Bronchial epithelial cell (primary cell): ENCODE measurements around the gene ANTXR2. TPM values are rescaled to one million over a fixed set of nuclear protein-coding genes. Genes with fewer than 3 reads are reported as not detected.
A peak's percentile ranks its signal among the peaks of the same experiment; 100 is the strongest.

Experiments
- DNase-seq: peaks from one replicate; pipeline ENCODE4 v3.0.0-alpha.2; 2010; ENCODE audit warnings: low read depth
- FAIRE-seq: peaks from 2 replicates; lab custom pipeline; 2011; peaks lifted over from hg19 to GRCh38; lab: Jason Lieb, UNC
- H3K27me3 ChIP-seq: 2 replicates; pipeline ENCODE4 v1.5.1; 2011; ENCODE audit warnings: low read length; ENCODE audit not compliant: control insufficient read depth, insufficient read depth
- H3K36me3 ChIP-seq: 2 replicates; pipeline ENCODE4 v1.5.1; 2011; ENCODE audit warnings: low read length; ENCODE audit not compliant: control insufficient read depth, insufficient read depth
- H3K4me3 ChIP-seq: 2 replicates; pipeline ENCODE4 v1.5.1; 2011; ENCODE audit warnings: mild to moderate bottlenecking, low read depth, low read length, control low read depth
- CTCF ChIP-seq: IDR thresholded peaks from 2 replicates; pipeline ENCODE4 v1.5.1; 2011; ENCODE audit warnings: mild to moderate bottlenecking, moderate library complexity, low read length, control low read depth, inconsistent platforms; ENCODE audit not compliant: insufficient read depth, severe bottlenecking
- total RNA-seq: library from RNA; depleted of rRNA; stranded (reverse); fragments of >200 nt; gene quantifications from 2 replicates; pipeline ENCODE4 v1.2.1, GENCODE V29; 2014

The ANTXR2 gene
- total RNA-seq, 1 donor from 2014 or later, result 35.5 TPM

GRCh38 chr4:79920163-79920853 lies 152.7 kb downstream of the ANTXR2 start:
- DNase-seq (no peak), FAIRE-seq (no peak)
- Histone ChIP-seq H3K4me3 (no peak overlapping the region), H3K36me3 (no peaks in the 10 kb centered on the region), H3K27me3 (no peaks in the 10 kb centered on the region)
- no peak for TF ChIP-seq CTCF

- no peaks in the 10 kb centered on the region for H3K36me3 ChIP-seq
- no peak for FAIRE-seq
- no peaks in the 10 kb centered on the region for H3K27me3 ChIP-seq
- no peak overlapping the region for H3K4me3 ChIP-seq
- no peak for TF ChIP-seq CTCF
- no peak for DNase-seq
Measured at GRCh38 chr4:79918292-79918691, 154.7 kb downstream of the ANTXR2 start.

GRCh38 chr4:79917246-79917645 lies 155.8 kb downstream of the ANTXR2 start:
- H3K36me3 ChIP-seq, result no peaks in the 10 kb centered on the region
- no peak for FAIRE-seq
- DNase-seq, result peak; percentile 51

GRCh38 chr4:79915246-79915645 lies 157.8 kb downstream of the ANTXR2 start:
- no peaks in the 10 kb centered on the region for H3K36me3 ChIP-seq
- no peak overlapping the region for H3K4me3 ChIP-seq
- FAIRE-seq (no peak), DNase-seq (no peak)
- no peak for TF ChIP-seq CTCF
- no peaks in the 10 kb centered on the region for H3K27me3 ChIP-seq

More at GRCh38 chr4:79917246-79917645, 155.8 kb downstream of the ANTXR2 start:
- no peaks in the 10 kb centered on the region for H3K27me3 ChIP-seq
- peak; percentile 90 for TF ChIP-seq CTCF
- H3K4me3 ChIP-seq, result no peak overlapping the region

GRCh38 chr4:79913581-79913980 lies 159.4 kb downstream of the ANTXR2 start:
- no peak for DNase-seq
- no peak for FAIRE-seq
- Histone ChIP-seq H3K27me3 (no peaks in the 10 kb centered on the region), H3K4me3 (no peak overlapping the region), H3K36me3 (no peaks in the 10 kb centered on the region)
- TF ChIP-seq CTCF, result no peak

- Histone ChIP-seq H3K27me3 (no peaks in the 10 kb centered on the region), H3K4me3 (no peak overlapping the region), H3K36me3 (peaks cover 2% of the 10 kb centered on the region)
- DNase-seq (no peak), FAIRE-seq (peak; percentile 72)
- no peak for TF ChIP-seq CTCF
Measured at GRCh38 chr4:79907001-79907400, 166.0 kb downstream of the ANTXR2 start.
